ENCODE measurements around the gene LIPH.

Gene LIPH

GRCh38 chr3:185549651-185550111 lies 2.7 kb downstream of the LIPH start:
- no peaks in the 10 kb centered on the region for H3K36me3 ChIP-seq (ENCODE audit: insufficient read depth, low read length)
- H3K9ac ChIP-seq (ENCODE audit: low read depth, low read length) = no peak overlapping the region
- no peaks in the 10 kb centered on the region for H3K4me1 ChIP-seq (ENCODE audit: insufficient read depth, low read length)
- TF ChIP-seq CTCF (IDR thresholded peaks at IDR 0.05; ENCODE audit: borderline replicate concordance, extremely low read depth, low read length, poor library complexity, severe bottlenecking) (no peak), EZH2 (IDR thresholded peaks at IDR 0.05; ENCODE audit: borderline replicate concordance, low read depth, low read length, severe bottlenecking) (no peak)
- H3K27me3 ChIP-seq (ENCODE audit: insufficient read depth, low read length, poor library complexity) = peaks cover 3% of the 10 kb centered on the region
- no peaks in the 10 kb centered on the region for H3K9me3 ChIP-seq (ENCODE audit: insufficient read depth, low read length, severe bottlenecking)
- no peaks in the 10 kb centered on the region for H4K20me1 ChIP-seq (ENCODE audit: insufficient read depth, low read length)
- no peak overlapping the region for H3K4me2 ChIP-seq (ENCODE audit: insufficient read depth, low read length)
- DNase-seq = no peak
- no peak for ATAC-seq (ENCODE audit: insufficient read depth, low read depth)
- no peak overlapping the region for H2AFZ ChIP-seq (ENCODE audit: low read depth, low read length)
- no peak overlapping the region for H3K27ac ChIP-seq (ENCODE audit: low read length)
- H3K79me2 ChIP-seq (ENCODE audit: insufficient read depth, low read length) = no peaks in the 10 kb centered on the region
- H3K4me3 ChIP-seq (ENCODE audit: low read depth in 1 of 2, low read length in 2 of 2) = no peak overlapping the region

- TF ChIP-seq CTCF (IDR thresholded peaks at IDR 0.05; ENCODE audit: borderline replicate concordance, extremely low read depth, low read length, poor library complexity, severe bottlenecking) = no peak
- no peak for TF ChIP-seq EZH2 (IDR thresholded peaks at IDR 0.05; ENCODE audit: borderline replicate concordance, low read depth, low read length, severe bottlenecking)
- Histone ChIP-seq H4K20me1 (ENCODE audit: insufficient read depth, low read length) (no peaks in the 10 kb centered on the region), H3K36me3 (ENCODE audit: insufficient read depth, low read length) (no peaks in the 10 kb centered on the region), H3K27me3 (ENCODE audit: insufficient read depth, low read length, poor library complexity) (peaks cover 3% of the 10 kb centered on the region), H3K9ac (ENCODE audit: low read depth, low read length) (no peak overlapping the region), H3K27ac (ENCODE audit: low read length) (no peak overlapping the region), H2AFZ (ENCODE audit: low read depth, low read length) (no peak overlapping the region), H3K4me2 (ENCODE audit: insufficient read depth, low read length) (no peak overlapping the region), H3K9me3 (ENCODE audit: insufficient read depth, low read length, severe bottlenecking) (no peaks in the 10 kb centered on the region), H3K79me2 (ENCODE audit: insufficient read depth, low read length) (no peaks in the 10 kb centered on the region), H3K4me1 (ENCODE audit: insufficient read depth, low read length) (no peaks in the 10 kb centered on the region), H3K4me3 (ENCODE audit: low read depth in 1 of 2, low read length in 2 of 2) (no peak overlapping the region)
- DNase-seq (no peak), ATAC-seq (ENCODE audit: insufficient read depth, low read depth) (no peak)
These were observed 3.3 kb downstream of the LIPH start for GRCh38 chr3:185549122-185549521.

GRCh38 chr3:185540695-185541094 lies 11.7 kb downstream of the LIPH start:
- Histone ChIP-seq H3K79me2 (ENCODE audit: insufficient read depth, low read length) (no peaks in the 10 kb centered on the region), H3K4me2 (ENCODE audit: insufficient read depth, low read length) (no peak overlapping the region), H4K20me1 (ENCODE audit: insufficient read depth, low read length) (no peaks in the 10 kb centered on the region), H3K9me3 (ENCODE audit: insufficient read depth, low read length, severe bottlenecking) (no peaks in the 10 kb centered on the region), H3K27me3 (ENCODE audit: insufficient read depth, low read length, poor library complexity) (no peaks in the 10 kb centered on the region), H3K36me3 (ENCODE audit: insufficient read depth, low read length) (no peaks in the 10 kb centered on the region), H3K4me1 (ENCODE audit: insufficient read depth, low read length) (peaks cover 9% of the 10 kb centered on the region), H3K9ac (ENCODE audit: low read depth, low read length) (no peak overlapping the region), H2AFZ (ENCODE audit: low read depth, low read length) (no peak overlapping the region), H3K4me3 (ENCODE audit: low read depth in 1 of 2, low read length in 2 of 2) (no peak overlapping the region), H3K27ac (ENCODE audit: low read length) (no peak overlapping the region)
- no peak for TF ChIP-seq EZH2 (IDR thresholded peaks at IDR 0.05; ENCODE audit: borderline replicate concordance, low read depth, low read length, severe bottlenecking)
- TF ChIP-seq CTCF (IDR thresholded peaks at IDR 0.05; ENCODE audit: borderline replicate concordance, extremely low read depth, low read length, poor library complexity, severe bottlenecking) = no peak
- ATAC-seq (ENCODE audit: insufficient read depth, low read depth) (no peak), DNase-seq (no peak)

GRCh38 chr3:185539934-185540333 lies 12.5 kb downstream of the LIPH start:
- no peak for DNase-seq
- no peak overlapping the region for H3K4me3 ChIP-seq (ENCODE audit: low read depth in 1 of 2, low read length in 2 of 2)

More at GRCh38 chr3:185539934-185540333, 12.5 kb downstream of the LIPH start:
- no peak overlapping the region for H3K27ac ChIP-seq (ENCODE audit: low read length)
- no peaks in the 10 kb centered on the region for H3K79me2 ChIP-seq (ENCODE audit: insufficient read depth, low read length)
- H3K9me3 ChIP-seq (ENCODE audit: insufficient read depth, low read length, severe bottlenecking) = no peaks in the 10 kb centered on the region
- H4K20me1 ChIP-seq (ENCODE audit: insufficient read depth, low read length) = no peaks in the 10 kb centered on the region
- no peak overlapping the region for H3K4me2 ChIP-seq (ENCODE audit: insufficient read depth, low read length)
- peaks cover 9% of the 10 kb centered on the region for H3K4me1 ChIP-seq (ENCODE audit: insufficient read depth, low read length)
- no peak for ATAC-seq (ENCODE audit: insufficient read depth, low read depth)
- TF ChIP-seq CTCF (IDR thresholded peaks at IDR 0.05; ENCODE audit: borderline replicate concordance, extremely low read depth, low read length, poor library complexity, severe bottlenecking) (no peak), EZH2 (IDR thresholded peaks at IDR 0.05; ENCODE audit: borderline replicate concordance, low read depth, low read length, severe bottlenecking) (no peak)
- no peak overlapping the region for H2AFZ ChIP-seq (ENCODE audit: low read depth, low read length)
- no peaks in the 10 kb centered on the region for H3K36me3 ChIP-seq (ENCODE audit: insufficient read depth, low read length)
- H3K9ac ChIP-seq (ENCODE audit: low read depth, low read length) = no peak overlapping the region
- no peaks in the 10 kb centered on the region for H3K27me3 ChIP-seq (ENCODE audit: insufficient read depth, low read length, poor library complexity)
